SK-N-SH (cell line): ENCODE measurements around the gene GON7. TPM values are rescaled to one million over a fixed set of nuclear protein-coding genes. Genes with fewer than 3 reads are reported as not detected.
"Not testable (repeated sequence)": the region's sequence is repeated elsewhere in the genome, so short reads cannot be mapped to it uniquely, and the experiment has no call there.

ENCODE experiments used
- CTCF ChIA-PET: fragments of 300-600, 350-600 bp; formaldehyde crosslinking; extraction: SDS; loops from one replicate; lab custom pipeline; 2021; lab: Yijun Ruan, JAX
- POLR2A ChIA-PET: fragments of 350-600 bp; sonication (Branson Sonifier 250); formaldehyde crosslinking; extraction: SDS; loops from one replicate; lab custom pipeline; 2020; ENCODE audit warnings: antibody characterized with exemption, inconsistent platforms; lab: Yijun Ruan, JAX
- DNase-seq: peaks from one replicate; pipeline ENCODE4 v3.0.0; 2012
- H2AFZ ChIP-seq: fragments of 200-600 bp; sonication (generic); 2 replicates; pipeline ENCODE4 v1.8.1; 2016; ENCODE audit warnings: antibody characterized with exemption, mild to moderate bottlenecking, low read depth
- H3F3A ChIP-seq: fragments of 200-600 bp; sonication (generic); replicated peaks from 2 replicates; pipeline ENCODE3; 2016; ENCODE audit warnings: antibody characterized with exemption, mild to moderate bottlenecking; ENCODE audit not compliant: insufficient read depth
- H3K27ac ChIP-seq, 2 experiments: fragments of 200-500 bp in 1 of 2; fragments of 200-600 bp in 1 of 2; sonication (Bioruptor generic) in 1 of 2; sonication (generic), shearing (Covaris generic) in 1 of 2; 2 replicates each; pipeline versions ENCODE4 v1.5.1 to v1.6.1; 2014 to 2016; ENCODE audit warnings: low read depth in 2 of 2, inconsistent platforms in 1 of 2, low read length in 1 of 2, mild to moderate bottlenecking in 1 of 2, mixed read lengths in 1 of 2
- H3K27me3 ChIP-seq: fragments of 200-600 bp; sonication (generic), shearing (Covaris generic); 2 replicates; pipeline ENCODE4 v1.6.1; 2016; ENCODE audit warnings: mixed run types; ENCODE audit not compliant: insufficient read depth
- H3K36me3 ChIP-seq, 2 experiments: fragments of 200-500 bp in 1 of 2; fragments of 200-600 bp in 1 of 2; sonication (Bioruptor generic) in 1 of 2; sonication (generic) in 1 of 2; replicated peaks in 1 of 2; 2 replicates each; pipeline versions ENCODE3 to v1.5.1; 2014 to 2016; ENCODE audit warnings: low read length in 1 of 2, mild to moderate bottlenecking in 1 of 2; ENCODE audit not compliant: insufficient read depth in 2 of 2, control insufficient read depth in 1 of 2
- H3K4me1 ChIP-seq, 2 experiments: fragments of 200-500 bp in 1 of 2; fragments of 200-600 bp in 1 of 2; sonication (Bioruptor generic) in 1 of 2; sonication (generic), shearing (Covaris generic) in 1 of 2; 2 replicates each; pipeline versions ENCODE4 v1.5.1 to v1.6.1; 2014 to 2016; ENCODE audit warnings: low read depth in 1 of 2, low read length in 1 of 2, mixed run types in 1 of 2; ENCODE audit not compliant: insufficient read depth in 2 of 2, control insufficient read depth in 1 of 2
- H3K4me2 ChIP-seq: fragments of 200-600 bp; sonication (generic), shearing (Covaris generic); 2 replicates; pipeline ENCODE4 v1.6.1; 2017; ENCODE audit warnings: mixed run types
- H3K4me3 ChIP-seq, 2 experiments: fragments of 200-500 bp in 1 of 2; fragments of 200-600 bp in 1 of 2; sonication (Bioruptor generic) in 1 of 2; sonication (generic), shearing (Covaris generic) in 1 of 2; 2 replicates each; pipeline versions ENCODE4 v1.5.1 to v1.8.1; 2014 to 2016; ENCODE audit warnings: low read depth in 2 of 2, inconsistent platforms in 1 of 2, low read length in 1 of 2, mild to moderate bottlenecking in 1 of 2, mixed read lengths in 1 of 2, moderate library complexity in 1 of 2
- H3K79me2 ChIP-seq: fragments of 200-600 bp; sonication (generic); 2 replicates; pipeline ENCODE4 v1.8.1; 2017; ENCODE audit warnings: mild to moderate bottlenecking; ENCODE audit not compliant: insufficient read depth
- H3K9ac ChIP-seq: fragments of 200-600 bp; sonication (generic); 2 replicates; pipeline ENCODE4 v1.6.1; 2017; ENCODE audit warnings: mixed run types
- H3K9me2 ChIP-seq: fragments of 200-600 bp; sonication (generic); 2 replicates; pipeline ENCODE4 v1.6.1; 2017; ENCODE audit warnings: mixed run types
- H3K9me3 ChIP-seq: fragments of 200-600 bp; sonication (generic); 2 replicates; pipeline ENCODE4 v1.6.1; 2017; ENCODE audit warnings: mixed run types, mild to moderate bottlenecking, moderate library complexity
- H4K20me1 ChIP-seq: fragments of 200-600 bp; sonication (generic); 2 replicates; pipeline ENCODE4 v1.6.1; 2017; ENCODE audit warnings: mild to moderate bottlenecking, mixed run types; ENCODE audit not compliant: insufficient read depth
- ELF1 ChIP-seq: IDR thresholded peaks from 2 replicates; pipeline ENCODE4 v1.4.0; 2012
- EP300 ChIP-seq, 2 experiments: IDR thresholded peaks; 2 replicates each; pipeline versions ENCODE4 v1.4.0 to v1.6.1; 2012; ENCODE audit warnings: borderline replicate concordance in 1 of 2, low read depth in 1 of 2, low read length in 1 of 2
- FOSL2 ChIP-seq: IDR thresholded peaks from 2 replicates; pipeline ENCODE4 v1.4.0; 2012; ENCODE audit warnings: low read depth, mild to moderate bottlenecking, moderate library complexity, borderline replicate concordance
- GABPA ChIP-seq: IDR thresholded peaks from 2 replicates; pipeline ENCODE4 v1.4.0; 2012; ENCODE audit warnings: low read depth, mild to moderate bottlenecking
- POLR2AphosphoS5 ChIP-seq: IDR thresholded peaks from 2 replicates; pipeline ENCODE4 v1.6.1; 2012; ENCODE audit warnings: low read depth, low read length
- RAD21 ChIP-seq: IDR thresholded peaks from 2 replicates; pipeline ENCODE4 v1.6.1; 2012; ENCODE audit warnings: mild to moderate bottlenecking, low read length
- WGBS: methylation state at CpG from one replicate; pipeline ENCODE4 v1.1.6; 2017; ENCODE audit warnings: low lambda C conversion rate; 5-methylcytosine and 5-hydroxymethylcytosine counted together
- polyA plus RNA-seq, 3 experiments: library from polyadenylated mRNA; depleted of rRNA; stranded (reverse); fragments of >200 nt; gene quantifications; 2 replicates each; pipeline ENCODE4 v1.2.3, GENCODE V29; 2012
- TF ChIP-seq, protein P1 (sequence below): fragments of 150-350 bp; IDR thresholded peaks from 2 replicates; pipeline ENCODE4 v1.6.1; 2016; ENCODE audit warnings: mild to moderate bottlenecking, low read depth, low read length

GON7 gene
- polyA plus RNA-seq, 1 of the 3 experiments (the other 2 are of a cell fraction): 14.8 TPM

DNA sequence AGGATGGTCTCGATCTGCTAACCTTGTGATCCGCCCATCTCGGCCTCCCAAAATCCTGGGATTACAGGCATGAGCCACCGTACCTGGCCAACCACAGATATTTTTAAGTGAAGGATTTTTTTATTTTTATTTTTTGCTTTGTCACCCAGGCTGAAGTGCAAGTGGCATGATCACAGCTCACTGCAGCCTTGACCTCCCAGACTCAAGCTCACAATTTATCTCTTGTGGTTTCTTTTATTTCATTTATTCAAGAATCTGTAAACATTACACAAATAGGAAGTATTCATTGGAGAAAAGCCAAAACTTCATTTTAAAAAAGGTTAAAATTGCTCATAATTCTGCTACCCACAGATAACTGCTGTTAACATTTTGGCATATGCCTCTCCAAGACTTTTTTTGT lies 35.5 kb downstream of the GON7 start (continued):
- TF ChIP-seq POLR2AphosphoS5 (no peak), RAD21 (no peak), GABPA (no peak), FOSL2 (no peak), ELF1 (no peak), EP300 (IDR thresholded peaks at IDR 0.05; ENCODE audit: borderline replicate concordance in 1 of 2, low read depth in 1 of 2, low read length in 1 of 2) (no peak)
- TF ChIP-seq, protein P1, sequence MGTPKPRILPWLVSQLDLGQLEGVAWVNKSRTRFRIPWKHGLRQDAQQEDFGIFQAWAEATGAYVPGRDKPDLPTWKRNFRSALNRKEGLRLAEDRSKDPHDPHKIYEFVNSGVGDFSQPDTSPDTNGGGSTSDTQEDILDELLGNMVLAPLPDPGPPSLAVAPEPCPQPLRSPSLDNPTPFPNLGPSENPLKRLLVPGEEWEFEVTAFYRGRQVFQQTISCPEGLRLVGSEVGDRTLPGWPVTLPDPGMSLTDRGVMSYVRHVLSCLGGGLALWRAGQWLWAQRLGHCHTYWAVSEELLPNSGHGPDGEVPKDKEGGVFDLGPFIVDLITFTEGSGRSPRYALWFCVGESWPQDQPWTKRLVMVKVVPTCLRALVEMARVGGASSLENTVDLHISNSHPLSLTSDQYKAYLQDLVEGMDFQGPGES: no peak
- TF ChIP-seq, all 33 proteins: peak for 0

GRCh38 chr14:93170141-93170540 lies 36.7 kb downstream of the GON7 start:
- not testable (repeated sequence) for H3K27me3 ChIP-seq, DNase-seq
- WGBS: 95% methylated on average over 8 of the region's 20 CpGs

DNA sequence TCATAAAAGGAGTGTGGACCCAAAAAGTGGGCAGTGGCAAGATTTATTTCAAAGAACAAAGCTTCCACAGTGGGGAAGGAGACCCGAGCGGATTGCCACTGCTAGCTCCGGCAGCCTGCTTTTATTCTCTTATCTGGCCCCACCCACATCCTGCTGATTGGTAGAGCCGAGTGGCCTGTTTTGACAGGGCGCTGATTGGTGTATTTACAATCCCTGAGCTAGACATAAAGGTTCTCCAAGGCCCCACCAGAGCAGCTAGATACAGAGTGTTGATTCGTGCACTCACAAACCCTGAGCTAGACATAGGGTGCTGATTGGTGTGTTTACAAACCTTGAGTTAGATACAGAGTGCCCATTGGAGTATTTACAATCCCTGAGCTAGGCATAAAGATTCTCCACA lies 37.2 kb downstream of the GON7 start:
- WGBS: 79% methylated on average over 3 of the region's 6 CpGs

More at GRCh38 chr14:93170141-93170540, 36.7 kb downstream of the GON7 start:
- CTCF ChIA-PET: interaction anchor here (0.8 to 1.5 kb wide), 3 partner anchors 8 to 218 kb away, joined by 3 to 6 read pairs (median 3); no protein-coding TSS in a partner anchor
- H3K27ac ChIP-seq, H3K9me3 ChIP-seq, H3K9ac ChIP-seq, H3K4me1 ChIP-seq, H2AFZ ChIP-seq, H3F3A ChIP-seq, H4K20me1 ChIP-seq, H3K4me3 ChIP-seq, H3K9me2 ChIP-seq, H3K36me3 ChIP-seq, POLR2A ChIA-PET, H3K4me2 ChIP-seq, H3K79me2 ChIP-seq: not testable (repeated sequence)

GRCh38 chr14:93168610-93169009 lies 38.3 kb downstream of the GON7 start:
- ChIA-PET CTCF (interaction anchor here (1.5 to 1.8 kb wide), 2 partner anchors 10 to 29 kb away, joined by 4 to 6 read pairs; no protein-coding TSS in a partner anchor), POLR2A (interaction anchor here (1.0 kb wide), 1 partner anchor 224 kb away, joined by 4 read pairs; no protein-coding TSS in a partner anchor)

More for the DNA sequence above, 37.2 kb downstream of the GON7 start:
- H3K4me1 ChIP-seq, H2AFZ ChIP-seq, H3K9me3 ChIP-seq, H3K27me3 ChIP-seq, H3K4me3 ChIP-seq, H3K27ac ChIP-seq, H3F3A ChIP-seq, POLR2A ChIA-PET, H3K79me2 ChIP-seq, H3K4me2 ChIP-seq, H3K9me2 ChIP-seq, H4K20me1 ChIP-seq, DNase-seq, H3K36me3 ChIP-seq, H3K9ac ChIP-seq: not testable (repeated sequence)
- CTCF ChIA-PET: interaction anchor here (0.8 to 1.8 kb wide), 4 partner anchors 9 to 218 kb away, joined by 3 to 6 read pairs (median 4); no protein-coding TSS in a partner anchor

GRCh38 chr14:93165271-93166265 lies 41.3 kb downstream of the GON7 start:
- H3K79me2 ChIP-seq, H3K4me3 ChIP-seq, H4K20me1 ChIP-seq, POLR2A ChIA-PET, DNase-seq, H3K36me3 ChIP-seq, H3K4me2 ChIP-seq, H3K4me1 ChIP-seq, H3K27ac ChIP-seq, H3K9me2 ChIP-seq, H3K27me3 ChIP-seq, H3K9ac ChIP-seq, H3K9me3 ChIP-seq, H2AFZ ChIP-seq, H3F3A ChIP-seq: not testable (repeated sequence)
- WGBS: 84% methylated on average over 21 of the region's 26 CpGs
- CTCF ChIA-PET: interaction anchor here (0.8 to 1.2 kb wide), 2 partner anchors 26 to 52 kb away, joined by 3 to 4 read pairs; no protein-coding TSS in a partner anchor

More at GRCh38 chr14:93168610-93169009, 38.3 kb downstream of the GON7 start:
- H3K27me3 ChIP-seq, H3K4me2 ChIP-seq, H2AFZ ChIP-seq, H3K9me3 ChIP-seq, H3K79me2 ChIP-seq, H3K4me1 ChIP-seq, H3K27ac ChIP-seq, H3K9me2 ChIP-seq, H3F3A ChIP-seq, H4K20me1 ChIP-seq, H3K36me3 ChIP-seq, DNase-seq, H3K9ac ChIP-seq, H3K4me3 ChIP-seq: not testable (repeated sequence)
- 81% methylated on average over 9 of the region's 9 CpGs for WGBS
